Breast epithelium (tissue), 3 donors: ENCODE results near the gene FLRT2.

Experiments used
- CTCF ChIP-seq, 3 donors: fragments of 450-650 bp; IDR thresholded peaks; one replicate each; pipeline ENCODE4 v1.5.1; 2016 to 2017; ENCODE audit warnings: antibody characterized with exemption in 3 of 3, mild to moderate bottlenecking in 3 of 3, moderate library complexity in 3 of 3
- POLR2A ChIP-seq: fragments of 450-650 bp; IDR thresholded peaks from one replicate; pipeline ENCODE4 v1.6.1; 2016; ENCODE audit warnings: antibody characterized with exemption, mild to moderate bottlenecking, moderate library complexity
- POLR2AphosphoS5 ChIP-seq, 3 donors: sonication (generic); formaldehyde crosslinking; IDR thresholded peaks; one replicate each; pipeline ENCODE4 v1.6.1; 2017; ENCODE audit warnings: antibody characterized with exemption in 3 of 3

- TF ChIP-seq POLR2A, result no peak
- no peak for TF ChIP-seq CTCF (IDR thresholded peaks at IDR 0.05)
- no peak for TF ChIP-seq POLR2AphosphoS5 (IDR thresholded peaks at IDR 0.05)
Observed at GRCh38 chr14:85530626-85531025, 682 bp downstream of the FLRT2 start.
